ENCODE results near the gene CYTH3. TPM values are rescaled to one million over a fixed set of nuclear protein-coding genes. Genes with fewer than 3 reads are reported as not detected.

The CYTH3 gene
- total RNA-seq, 1 experiment from 2014 or later: 16.7 TPM

- no peak overlapping the region for H3K9ac ChIP-seq (ENCODE audit: low read length)
- H3K36me3 ChIP-seq (ENCODE audit: control insufficient read depth in 1 of 2, insufficient read depth in 2 of 2, low read length in 2 of 2): peaks cover 5 to 9% of the 10 kb centered on the region in 2 experiments; a peak in 3 of 4 replicates
- no peak overlapping the region for H3K4me2 ChIP-seq (ENCODE audit: low read length)
- intact Hi-C loops (cut with micrococcal nuclease): no loop called here
- H3K27ac ChIP-seq (ENCODE audit: low read depth, low read length): no peak overlapping the region
- CTCF ChIA-PET: no interaction called here
- no peak for TF ChIP-seq JUND (IDR thresholded peaks at IDR 0.05)
- no peak for TF ChIP-seq CEBPB (IDR thresholded peaks at IDR 0.05; ENCODE audit: low read depth)
- TF ChIP-seq RAD21 (IDR thresholded peaks at IDR 0.05; ENCODE audit: low read depth): no peak
- TF ChIP-seq CTCF (IDR thresholded peaks at IDR 0.05 in 2 of 3, conservative IDR thresholded peaks at IDR 0.05 in 1 of 3; ENCODE audit: borderline replicate concordance in 1 of 3, insufficient read depth in 1 of 3, low read depth in 2 of 3, low read length in 2 of 3): no peak
- TF ChIP-seq EZH2phosphoT487 (IDR thresholded peaks at IDR 0.05; ENCODE audit: borderline replicate concordance): no peak
- TF ChIP-seq MAX (IDR thresholded peaks at IDR 0.05): no peak
- no peak for TF ChIP-seq ZFX (IDR thresholded peaks at IDR 0.05)
- no peak for TF ChIP-seq CBX3 (IDR thresholded peaks at IDR 0.05; ENCODE audit: low read depth)
- no peak for TF ChIP-seq POLR2AphosphoS5 (IDR thresholded peaks at IDR 0.05; ENCODE audit: low read depth, low read length)
- TF ChIP-seq TCF7L2 (IDR thresholded peaks at IDR 0.05; ENCODE audit: borderline replicate concordance, extremely low read depth, insufficient read depth, insufficient read length): no peak
- TF ChIP-seq EGR1 (IDR thresholded peaks at IDR 0.05; ENCODE audit: low read depth): no peak
- TF ChIP-seq EZH2 (IDR thresholded peaks at IDR 0.05): no peak
- no peak for TF ChIP-seq FOSL1 (IDR thresholded peaks at IDR 0.05; ENCODE audit: low read depth)
- TF ChIP-seq SRF (IDR thresholded peaks at IDR 0.05; ENCODE audit: low read depth): no peak
- TF ChIP-seq POLR2A (IDR thresholded peaks at IDR 0.05; ENCODE audit: borderline replicate concordance, extremely low read depth, insufficient read depth, insufficient read length): no peak
- no peak for TF ChIP-seq ATF3 (IDR thresholded peaks at IDR 0.05)
- TF ChIP-seq YY1 (IDR thresholded peaks at IDR 0.05; ENCODE audit: extremely low read depth, insufficient replicate concordance, low read depth, low read length): no peak
- POLR2A ChIA-PET: no interaction called here
- H2AFZ ChIP-seq (ENCODE audit: low read depth, low read length, poor library complexity, severe bottlenecking): no peak overlapping the region
- H3K9me2 ChIP-seq (ENCODE audit: insufficient read depth): no peaks in the 10 kb centered on the region
- no peaks in the 10 kb centered on the region for H3K9me3 ChIP-seq (ENCODE audit: control insufficient read depth in 1 of 2, insufficient read depth in 1 of 2, low read depth in 1 of 2, low read length in 2 of 2)
- no peak overlapping the region for H3K4me3 ChIP-seq (replicated peaks in 1 of 2; ENCODE audit: low read depth in 1 of 2, low read length in 2 of 2)
- H3K79me2 ChIP-seq (ENCODE audit: insufficient read depth, low read length): no peaks in the 10 kb centered on the region
- H3K4me1 ChIP-seq (ENCODE audit: control insufficient read depth in 1 of 2, insufficient read depth in 2 of 2, low read length in 2 of 2): no peaks in the 10 kb centered on the region
- no peak for DNase-seq (ENCODE audit: low read depth, low spot score)
- H4K20me1 ChIP-seq (ENCODE audit: insufficient read depth): no peaks in the 10 kb centered on the region
- no peak for ATAC-seq
- no TSS peak for BruUV-seq (replicated peaks)
- RAD21 ChIA-PET (ENCODE audit: low non-redundant PET in 1 of 2, low total read pairs in 2 of 2, uncharacterized antibody in 2 of 2, unreplicated experiment in 2 of 2): no interaction called here
- H3K27me3 ChIP-seq (ENCODE audit: insufficient read depth, low read length): no peaks in the 10 kb centered on the region
These were observed 106.7 kb downstream of the CYTH3 start for GRCh38 chr7:6165521-6166320.
